Measurements from ENCODE around the gene DUSP19. TPM values are rescaled to one million over a fixed set of nuclear protein-coding genes. Genes with fewer than 3 reads are reported as not detected.

The DUSP19 gene
- total and polyA plus RNA-seq, 2 experiments from 2014 or later, result 2.0 to 2.7 TPM

GRCh38 chr2:183070942-183071844, 7.4 kb upstream of the DUSP19 start:
- H3K27me3 ChIP-seq, result peaks cover 12% of the 10 kb centered on the region
- no peaks in the 10 kb centered on the region for H3K9me3 ChIP-seq (ENCODE audit: low read depth)
- no peaks in the 10 kb centered on the region for H3K4me1 ChIP-seq (ENCODE audit: low read depth)
- no peak overlapping the region for H3K4me3 ChIP-seq
- DNase-seq (ENCODE audit: low read depth in 1 of 2, low spot score in 1 of 2), result peak; percentile 29 to 73
- H3K27ac ChIP-seq, result no peak overlapping the region
- H3K36me3 ChIP-seq, result no peaks in the 10 kb centered on the region
- TF ChIP-seq CTCF (IDR thresholded peaks at IDR 0.05; ENCODE audit: low read depth, low read length), result peak; percentile 77

- no peaks in the 10 kb centered on the region for H3K36me3 ChIP-seq
- no peak overlapping the region for H3K27ac ChIP-seq
- no peak for TF ChIP-seq CTCF (IDR thresholded peaks at IDR 0.05; ENCODE audit: low read depth, low read length)
- H3K27me3 ChIP-seq, result peaks cover 14% of the 10 kb centered on the region
- no peak overlapping the region for H3K4me3 ChIP-seq
- no peaks in the 10 kb centered on the region for H3K9me3 ChIP-seq (ENCODE audit: low read depth)
- no peak for DNase-seq (ENCODE audit: low read depth in 1 of 2, low spot score in 1 of 2)
- no peaks in the 10 kb centered on the region for H3K4me1 ChIP-seq (ENCODE audit: low read depth)
Measured at GRCh38 chr2:183072177-183072576, 6.4 kb upstream of the DUSP19 start.

- H3K4me3 ChIP-seq, result peak overlapping the region; percentile 39
- H3K27ac ChIP-seq, result peak overlapping the region; percentile 7
- no peaks in the 10 kb centered on the region for H3K36me3 ChIP-seq
- no peaks in the 10 kb centered on the region for H3K9me3 ChIP-seq (ENCODE audit: low read depth)
- DNase-seq (ENCODE audit: low read depth in 1 of 2, low spot score in 1 of 2), result peak in 1 of 2 donors; percentile 66
- no peak for TF ChIP-seq CTCF (IDR thresholded peaks at IDR 0.05; ENCODE audit: low read depth, low read length)
- H3K4me1 ChIP-seq (ENCODE audit: low read depth), result peaks cover 13% of the 10 kb centered on the region
- peaks cover 14% of the 10 kb centered on the region for H3K27me3 ChIP-seq
Measured at GRCh38 chr2:183078163-183078463, 434 bp upstream of the DUSP19 start.

- H3K36me3 ChIP-seq, result no peaks in the 10 kb centered on the region
- no peak for TF ChIP-seq CTCF (IDR thresholded peaks at IDR 0.05; ENCODE audit: low read depth, low read length)
- H3K4me3 ChIP-seq, result peak overlapping the region; percentile 39
- peaks cover 14% of the 10 kb centered on the region for H3K27me3 ChIP-seq
- peak overlapping the region; percentile 7 for H3K27ac ChIP-seq
- H3K4me1 ChIP-seq (ENCODE audit: low read depth), result peaks cover 13% of the 10 kb centered on the region
- peak; percentile 7 to 46 for DNase-seq (ENCODE audit: low read depth in 1 of 2, low spot score in 1 of 2)
- no peaks in the 10 kb centered on the region for H3K9me3 ChIP-seq (ENCODE audit: low read depth)
Measured at GRCh38 chr2:183079139-183079775, 710 bp downstream of the DUSP19 start.

GRCh38 chr2:183081911-183082310, 3.4 kb downstream of the DUSP19 start:
- no peaks in the 10 kb centered on the region for H3K27me3 ChIP-seq
- TF ChIP-seq CTCF (IDR thresholded peaks at IDR 0.05; ENCODE audit: low read depth, low read length), result no peak
- H3K27ac ChIP-seq, result no peak overlapping the region
- H3K4me3 ChIP-seq, result no peak overlapping the region
- no peaks in the 10 kb centered on the region for H3K36me3 ChIP-seq
- no peaks in the 10 kb centered on the region for H3K9me3 ChIP-seq (ENCODE audit: low read depth)
- H3K4me1 ChIP-seq (ENCODE audit: low read depth), result peaks cover 13% of the 10 kb centered on the region
- DNase-seq (ENCODE audit: low read depth in 1 of 2, low spot score in 1 of 2), result peak; percentile 6 to 41
